GM19240 (cell line): ENCODE measurements around the gene NCAPD3.
A peak's percentile ranks its signal among the peaks of the same experiment; 100 is the strongest.
"Not testable (repeated sequence)": the region's sequence is repeated elsewhere in the genome, so short reads cannot be mapped to it uniquely, and the experiment has no call there.

Experiments
- DNase-seq: peaks from one replicate; pipeline ENCODE4 v3.0.0; 2011; ENCODE audit warnings: low spot score; ENCODE audit not compliant: insufficient read length

NCAPD3 gene

GRCh38 chr11:134223836-134224709, at the start of gene NCAPD3, which contains the start of gene VPS26B:
TSS of gene NCAPD3 (minus strand) at chr11:134223967. CDS start at chr11:134223926, 41 bp downstream.
TSS of gene VPS26B (plus strand) at chr11:134224671. CDS start at chr11:134225123, 452 bp downstream.
- DNase-seq: peak; percentile 83

GRCh38 chr11:134273317-134273712, 49.5 kb upstream of the NCAPD3 start:
- DNase-seq: no peak

- DNase-seq: no peak
Measured at GRCh38 chr11:134272381-134273316, 48.9 kb upstream of the NCAPD3 start.

- DNase-seq: no peak
Measured at GRCh38 chr11:134271978-134272377, 48.2 kb upstream of the NCAPD3 start.

GRCh38 chr11:134270250-134270714, 46.5 kb upstream of the NCAPD3 start:
- no peak for DNase-seq

DNA sequence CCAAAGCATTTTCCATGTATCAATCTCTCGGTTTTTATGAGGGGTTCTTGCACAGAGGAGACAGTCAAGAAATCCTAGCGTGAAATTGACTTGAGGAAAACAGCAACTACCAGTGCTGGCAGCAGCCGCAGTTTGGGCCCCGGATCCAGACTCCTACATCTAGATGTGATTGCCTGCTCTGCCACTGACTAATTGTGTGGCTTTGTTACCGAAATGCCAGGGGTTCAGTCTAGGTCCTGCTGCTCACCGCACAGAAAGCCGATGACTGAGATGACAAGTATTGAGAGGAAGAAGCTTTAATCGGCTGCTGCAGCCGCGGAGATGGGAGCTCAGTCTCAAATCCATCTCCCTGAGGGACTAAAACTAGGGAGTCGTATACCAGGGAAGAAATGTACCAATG, 44.2 kb upstream of the NCAPD3 start:
- DNase-seq: no peak

- no peak for DNase-seq
Measured at GRCh38 chr11:134267461-134267860, 43.7 kb upstream of the NCAPD3 start.

- no peak for DNase-seq
Measured at GRCh38 chr11:134266841-134267251, 43.1 kb upstream of the NCAPD3 start.

DNA sequence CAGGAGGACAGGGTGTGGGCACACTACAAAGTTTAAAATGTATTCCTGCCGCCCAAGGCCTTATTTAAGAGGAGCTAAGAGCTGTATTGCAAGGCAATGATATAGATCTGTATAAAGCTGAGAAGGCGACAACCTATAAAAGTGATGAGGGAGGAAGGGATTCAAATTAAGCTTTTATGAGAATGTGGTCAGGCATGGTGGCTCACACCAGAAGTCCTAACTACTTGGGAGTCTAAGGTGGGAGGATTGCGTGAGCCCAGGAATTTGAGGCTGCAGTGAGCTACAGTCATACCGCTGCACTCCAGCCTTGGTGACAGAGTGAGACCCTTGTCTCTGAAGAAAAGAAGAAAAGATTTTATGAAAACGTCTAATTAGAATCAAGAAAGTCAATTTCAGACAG, 42.7 kb upstream of the NCAPD3 start:
- DNase-seq: no peak

- no peak for DNase-seq
Measured at GRCh38 chr11:134264966-134265764, 41.4 kb upstream of the NCAPD3 start.

GRCh38 chr11:134261626-134262488, 38.1 kb upstream of the NCAPD3 start:
- no peak for DNase-seq

- DNase-seq: no peak
Measured at GRCh38 chr11:134260983-134261382, 37.2 kb upstream of the NCAPD3 start.

- no peak for DNase-seq
Measured at GRCh38 chr11:134260503-134260902, 36.7 kb upstream of the NCAPD3 start.

- DNase-seq: no peak
Measured at GRCh38 chr11:134258577-134258976, 34.8 kb upstream of the NCAPD3 start.

- DNase-seq: no peak
Measured at GRCh38 chr11:134257101-134257500, 33.3 kb upstream of the NCAPD3 start.

DNA sequence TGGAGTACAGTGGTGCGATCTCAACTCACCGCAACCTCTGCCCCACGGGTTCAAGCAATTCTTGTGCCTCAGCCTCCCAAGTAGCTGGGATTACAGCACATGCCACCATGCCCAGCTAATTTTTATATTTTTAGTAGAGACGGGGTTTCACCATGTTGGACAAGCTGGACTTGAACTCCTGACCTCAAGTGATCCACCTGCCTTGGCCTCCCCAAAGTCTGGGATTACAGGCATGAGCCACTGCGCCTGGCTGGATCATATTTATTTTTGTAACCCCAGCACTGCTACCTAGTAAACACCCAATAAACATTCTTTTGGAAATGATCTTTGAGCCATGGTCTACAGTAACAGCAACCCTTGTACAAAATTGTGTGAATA, 31.4 kb upstream of the NCAPD3 start:
- DNase-seq: not testable (repeated sequence)

DNA sequence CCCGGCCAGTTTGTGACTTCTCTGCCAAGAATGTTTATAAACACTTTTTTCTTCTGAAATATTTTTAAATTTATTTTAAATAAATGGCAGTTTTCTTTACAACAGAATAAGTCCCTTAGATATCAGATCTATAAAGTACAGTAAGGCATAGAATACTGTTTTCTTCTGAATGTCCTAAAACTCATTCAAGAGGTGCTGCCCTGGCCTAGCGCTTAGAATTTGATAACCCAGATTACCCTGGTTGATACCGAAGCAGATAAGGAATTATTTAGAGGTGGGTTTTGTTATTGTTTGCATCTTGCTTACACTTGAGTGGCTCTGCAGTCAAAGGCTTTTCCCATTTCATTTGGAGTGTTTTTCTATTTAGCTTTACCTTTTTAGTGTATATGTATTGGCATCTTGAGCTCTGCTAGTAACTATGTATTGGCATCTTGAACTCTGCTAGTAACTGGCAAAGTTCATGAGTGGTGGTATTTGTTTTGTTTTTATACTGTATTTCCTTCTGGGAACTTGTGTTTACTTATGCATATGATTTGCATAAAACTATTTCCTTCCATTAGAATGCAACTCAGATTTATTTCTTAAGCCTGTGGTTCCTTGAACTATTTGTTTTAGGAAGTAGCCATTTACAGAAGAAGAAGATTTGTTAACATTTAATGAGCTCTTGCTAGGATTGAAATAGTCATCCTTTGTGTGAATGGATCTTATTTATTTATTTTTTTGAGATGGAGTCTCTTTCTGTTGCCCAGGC, 30.8 kb upstream of the NCAPD3 start:
- DNase-seq: no peak

- DNase-seq: peak; percentile 89
Measured at GRCh38 chr11:134253188-134253993, 29.6 kb upstream of the NCAPD3 start, which contains the start of the genes ACAD8 and THYN1. TSS of gene ACAD8 (plus strand) at chr11:134253568. CDS start at chr11:134253601, 33 bp downstream. TSS of gene THYN1 (minus strand) at chr11:134253352. CDS start at chr11:134252882, 470 bp downstream.
